B cell (primary cell): ENCODE results near the gene CENPX.
"Not testable (repeated sequence)": the region's sequence is repeated elsewhere in the genome, so short reads cannot be mapped to it uniquely, and the experiment has no call there.

ENCODE experiments used
- EZH2 ChIP-seq: IDR thresholded peaks from 2 replicates; pipeline ENCODE4 v1.6.1; 2012; ENCODE audit warnings: borderline replicate concordance, low read depth, mild to moderate bottlenecking, moderate library complexity, low read length; ENCODE audit not compliant: insufficient read depth, poor library complexity, severe bottlenecking
- TF ChIP-seq, protein P1 (sequence below): fragments of 200-600 bp; IDR thresholded peaks from one replicate; pipeline ENCODE4 v1.8.0; 2022; ENCODE audit warnings: antibody characterized with exemption, mild to moderate bottlenecking

DNA sequence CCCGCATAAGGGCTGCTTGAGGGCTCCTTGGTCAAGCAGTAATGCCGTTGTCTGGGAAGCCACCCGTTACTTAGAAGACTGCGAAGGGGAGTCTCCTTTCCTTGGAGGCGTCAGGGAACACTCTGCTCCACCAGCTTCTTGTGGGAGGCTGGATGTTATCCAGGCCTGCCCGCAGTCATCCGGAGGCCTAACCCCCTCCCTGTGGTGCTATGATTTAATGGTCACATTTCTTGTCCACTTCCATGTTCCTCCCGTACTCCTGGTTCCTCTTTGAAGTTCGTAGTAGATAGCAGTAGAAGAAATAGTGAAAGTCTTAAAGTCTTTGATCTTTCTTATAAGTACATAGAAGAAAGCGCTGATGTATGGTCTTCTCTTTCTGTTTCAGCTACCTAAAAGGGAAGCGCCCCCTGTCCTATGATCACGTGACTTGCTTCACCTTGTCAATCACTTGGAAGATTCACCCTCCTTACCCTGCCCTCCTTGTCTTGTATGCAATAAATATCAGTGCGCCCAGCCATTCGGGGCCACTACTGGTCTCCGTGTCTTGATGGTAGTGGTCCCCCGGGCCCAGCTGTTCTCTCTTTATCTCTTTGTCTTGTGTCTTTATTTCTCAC is 16.2 kb upstream of the CENPX start:
- TF ChIP-seq, protein P1, sequence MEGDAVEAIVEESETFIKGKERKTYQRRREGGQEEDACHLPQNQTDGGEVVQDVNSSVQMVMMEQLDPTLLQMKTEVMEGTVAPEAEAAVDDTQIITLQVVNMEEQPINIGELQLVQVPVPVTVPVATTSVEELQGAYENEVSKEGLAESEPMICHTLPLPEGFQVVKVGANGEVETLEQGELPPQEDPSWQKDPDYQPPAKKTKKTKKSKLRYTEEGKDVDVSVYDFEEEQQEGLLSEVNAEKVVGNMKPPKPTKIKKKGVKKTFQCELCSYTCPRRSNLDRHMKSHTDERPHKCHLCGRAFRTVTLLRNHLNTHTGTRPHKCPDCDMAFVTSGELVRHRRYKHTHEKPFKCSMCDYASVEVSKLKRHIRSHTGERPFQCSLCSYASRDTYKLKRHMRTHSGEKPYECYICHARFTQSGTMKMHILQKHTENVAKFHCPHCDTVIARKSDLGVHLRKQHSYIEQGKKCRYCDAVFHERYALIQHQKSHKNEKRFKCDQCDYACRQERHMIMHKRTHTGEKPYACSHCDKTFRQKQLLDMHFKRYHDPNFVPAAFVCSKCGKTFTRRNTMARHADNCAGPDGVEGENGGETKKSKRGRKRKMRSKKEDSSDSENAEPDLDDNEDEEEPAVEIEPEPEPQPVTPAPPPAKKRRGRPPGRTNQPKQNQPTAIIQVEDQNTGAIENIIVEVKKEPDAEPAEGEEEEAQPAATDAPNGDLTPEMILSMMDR = not testable (repeated sequence)
- TF ChIP-seq EZH2 = not testable (repeated sequence)
